Subcutaneous adipose tissue (tissue), 4 donors: ENCODE results near the gene GPR156. TPM values are rescaled to one million over a fixed set of nuclear protein-coding genes. Genes with fewer than 3 reads are reported as not detected.

Source experiments
- CTCF ChIP-seq: fragments of 450-650 bp; IDR thresholded peaks from one replicate; pipeline ENCODE4 v1.5.1; 2016; ENCODE audit warnings: low read depth, mild to moderate bottlenecking, control low read depth, antibody characterized with exemption, moderate library complexity
- total RNA-seq, 4 donors: library from RNA; depleted of rRNA; stranded (reverse); fragments of >200 nt; gene quantifications; one replicate each; pipeline ENCODE4 v1.1.0, GENCODE V29; 2016

GPR156 gene
- total RNA-seq, 4 donors from 2014 or later, result 0.44 to 1.4 (median 0.57) TPM; not detected in 1

GRCh38 chr3:120209425-120209824 is 75.6 kb downstream of the GPR156 start:
- no peak for TF ChIP-seq CTCF

GRCh38 chr3:120204338-120204737 is 80.7 kb downstream of the GPR156 start:
- no peak for TF ChIP-seq CTCF

- TF ChIP-seq CTCF, result no peak
These were observed 81.4 kb downstream of the GPR156 start for GRCh38 chr3:120203621-120204020.

GRCh38 chr3:120203016-120203415 is 82.0 kb downstream of the GPR156 start:
- TF ChIP-seq CTCF, result no peak

GRCh38 chr3:120202363-120202762 is 82.7 kb downstream of the GPR156 start:
- no peak for TF ChIP-seq CTCF

- TF ChIP-seq CTCF, result no peak
These were observed 84.4 kb downstream of the GPR156 start for GRCh38 chr3:120200493-120201235.

GRCh38 chr3:120198305-120198878 is 86.6 kb downstream of the GPR156 start:
- TF ChIP-seq CTCF, result no peak
